Duodenal mucosa (tissue), 2 donors: ENCODE results near the gene ENTREP3.
"Not testable (repeated sequence)": the region's sequence is repeated elsewhere in the genome, so short reads cannot be mapped to it uniquely, and the experiment has no call there.

Experiments
- H3K27ac ChIP-seq: one replicate; pipeline ENCODE4 v1.7.0; 2013; ENCODE audit warnings: low read depth, low read length
- H3K27me3 ChIP-seq, 2 donors: one replicate each; pipeline ENCODE4 v1.7.0; 2013; ENCODE audit warnings: low read length in 2 of 2, control low read depth in 1 of 2; ENCODE audit not compliant: insufficient read depth in 2 of 2, control insufficient read depth in 1 of 2
- H3K36me3 ChIP-seq, 2 donors: one replicate each; pipeline ENCODE4 v1.7.0; 2013; ENCODE audit warnings: low read length in 2 of 2, control low read depth in 1 of 2; ENCODE audit not compliant: insufficient read depth in 2 of 2, control insufficient read depth in 1 of 2
- H3K4me1 ChIP-seq, 2 donors: one replicate each; pipeline ENCODE4 v1.7.0; 2013; ENCODE audit warnings: low read length in 2 of 2, control low read depth in 1 of 2; ENCODE audit not compliant: insufficient read depth in 2 of 2, control insufficient read depth in 1 of 2
- H3K4me3 ChIP-seq, 2 donors: one replicate each; pipeline ENCODE4 v1.7.0; 2013; ENCODE audit warnings: low read length in 2 of 2, low read depth in 1 of 2
- H3K9ac ChIP-seq, 2 donors: one replicate each; pipeline ENCODE4 v1.7.0; 2013; ENCODE audit warnings: low read length in 2 of 2, low read depth in 1 of 2
- H3K9me3 ChIP-seq, 2 donors: one replicate each; pipeline ENCODE4 v1.7.0; 2013; ENCODE audit warnings: low read length in 2 of 2, control low read depth in 1 of 2; ENCODE audit not compliant: control insufficient read depth in 1 of 2

The ENTREP3 gene

GRCh38 chr1:155228096-155228427 is 27.2 kb downstream of the ENTREP3 start:
- peak overlapping the region; percentile 60 for H3K27ac ChIP-seq
- no peaks in the 10 kb centered on the region for H3K9me3 ChIP-seq
- no peaks in the 10 kb centered on the region for H3K36me3 ChIP-seq
- no peaks in the 10 kb centered on the region for H3K27me3 ChIP-seq
- H3K4me3 ChIP-seq: peak overlapping the region; percentile 72 to 83
- H3K9ac ChIP-seq: peak overlapping the region; percentile 56 to 80
- H3K4me1 ChIP-seq: peaks cover 9 to 15% of the 10 kb centered on the region in 2 donors

DNA sequence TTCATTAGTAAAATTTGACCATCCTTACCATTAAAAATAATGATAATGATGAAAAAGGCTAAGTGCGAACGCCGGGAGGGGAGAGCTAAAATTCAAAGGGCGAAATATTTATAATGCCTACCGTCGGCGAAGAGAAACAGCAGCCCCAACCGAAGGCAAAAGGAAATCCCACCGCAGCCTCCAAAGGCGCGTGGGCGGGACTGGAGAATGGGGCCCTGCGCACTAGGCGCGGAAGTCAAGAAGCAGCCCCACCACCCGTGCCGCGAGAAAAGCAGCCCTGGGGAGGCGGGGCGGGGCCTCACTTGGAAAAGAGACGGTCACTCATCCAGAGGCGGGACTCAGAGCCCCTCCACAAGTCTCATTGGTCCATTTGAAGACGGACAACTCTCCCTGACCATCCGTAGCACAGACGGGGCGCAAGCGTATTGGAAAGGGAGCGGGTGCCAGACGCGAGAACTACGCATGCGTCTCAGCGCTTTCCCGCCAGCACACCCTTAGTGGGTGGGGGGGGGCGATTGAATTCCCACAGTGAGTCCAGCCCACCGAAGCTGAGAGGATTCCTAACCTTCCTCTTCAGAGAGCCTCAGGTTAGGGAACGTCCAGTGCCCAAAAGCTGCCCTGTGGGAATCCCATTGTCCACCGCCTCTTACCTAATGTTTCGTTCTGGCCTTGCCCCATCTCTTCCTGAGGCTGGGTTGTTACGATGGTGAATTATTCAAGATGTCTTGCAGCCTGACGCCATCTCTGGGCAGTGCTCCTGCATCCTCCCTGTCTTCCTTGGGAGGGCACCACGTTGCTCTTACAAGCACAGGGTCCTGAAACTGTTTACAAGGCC is 27.8 kb downstream of the ENTREP3 start:
- peak overlapping the region; percentile 73 to 84 for H3K9ac ChIP-seq
- peak overlapping the region; percentile 71 for H3K27ac ChIP-seq
- H3K9me3 ChIP-seq: no peaks in the 10 kb centered on the region
- H3K36me3 ChIP-seq: no peaks in the 10 kb centered on the region
- peak overlapping the region; percentile 75 to 83 for H3K4me3 ChIP-seq
- peaks cover 9 to 15% of the 10 kb centered on the region in 2 donors for H3K4me1 ChIP-seq
- no peaks in the 10 kb centered on the region for H3K27me3 ChIP-seq

GRCh38 chr1:155226910-155227260 is 28.4 kb downstream of the ENTREP3 start:
- no peaks in the 10 kb centered on the region for H3K9me3 ChIP-seq
- peaks cover 9 to 15% of the 10 kb centered on the region in 2 donors for H3K4me1 ChIP-seq
- H3K27me3 ChIP-seq: no peaks in the 10 kb centered on the region
- peak overlapping the region; percentile 71 for H3K27ac ChIP-seq
- peak overlapping the region; percentile 75 to 83 for H3K4me3 ChIP-seq
- H3K9ac ChIP-seq: peak overlapping the region; percentile 73 to 84
- H3K36me3 ChIP-seq: no peaks in the 10 kb centered on the region

DNA sequence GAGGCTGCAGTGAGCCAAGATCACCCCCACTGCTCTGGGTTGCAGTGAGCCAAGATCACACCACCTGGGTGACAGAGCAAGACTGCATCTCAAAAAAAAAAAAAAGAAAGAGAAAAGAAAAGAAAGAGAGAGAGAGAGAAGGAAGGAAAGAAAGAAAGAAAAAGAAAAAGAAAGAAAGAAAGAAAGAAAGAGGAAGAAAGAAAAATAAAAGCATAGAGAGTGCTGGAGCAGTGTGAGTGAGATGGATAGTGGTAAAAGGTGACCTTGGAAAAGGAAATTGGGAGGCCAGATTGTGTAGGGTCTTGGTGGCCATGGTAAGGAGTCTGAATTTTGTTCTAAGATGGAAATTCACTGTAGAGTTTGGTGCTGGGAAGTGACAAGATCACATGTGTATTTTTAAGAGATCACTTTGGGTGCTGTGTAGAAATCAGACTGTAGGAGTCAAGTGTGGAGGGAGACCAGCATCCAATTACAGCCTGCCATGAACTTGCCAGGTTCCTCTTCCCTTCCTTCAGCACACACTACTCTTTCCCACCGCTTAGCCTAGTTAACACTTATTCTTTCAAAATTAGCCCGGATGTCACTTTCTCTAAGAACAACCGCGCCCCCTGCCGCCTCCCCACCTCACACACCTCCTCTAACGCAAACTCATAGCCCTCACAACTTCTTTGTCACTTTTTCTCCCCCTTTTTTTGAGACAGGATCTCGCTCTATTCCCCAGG is 28.9 kb downstream of the ENTREP3 start:
- Histone ChIP-seq H3K4me1 (peaks cover 9 to 15% of the 10 kb centered on the region in 2 donors), H3K36me3 (no peaks in the 10 kb centered on the region), H3K27me3 (no peaks in the 10 kb centered on the region), H3K9me3 (no peaks in the 10 kb centered on the region), H3K9ac (peak overlapping the region; percentile 73 to 84), H3K4me3 (peak overlapping the region; percentile 75 to 83), H3K27ac (no peak overlapping the region)

DNA sequence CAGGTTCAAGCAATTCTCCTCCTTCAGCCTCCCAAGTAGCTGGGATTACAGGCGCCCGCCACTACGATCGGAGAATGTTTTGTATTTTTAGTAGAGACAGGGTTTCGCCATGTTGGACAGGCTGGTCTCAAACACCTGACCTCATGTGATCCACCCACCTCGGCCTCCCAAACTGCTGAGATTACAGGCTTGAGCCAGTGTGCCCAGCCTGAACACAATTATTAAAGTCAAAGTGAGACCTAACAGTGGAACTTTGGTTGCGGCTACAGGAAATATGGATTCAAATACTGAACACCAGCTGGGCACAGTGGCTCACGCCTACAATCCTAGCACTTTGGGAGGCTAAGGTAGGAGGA is 29.9 kb downstream of the ENTREP3 start:
- not testable (repeated sequence) for H3K27ac ChIP-seq, H3K9me3 ChIP-seq, H3K36me3 ChIP-seq, H3K27me3 ChIP-seq, H3K4me3 ChIP-seq, H3K9ac ChIP-seq
- H3K4me1 ChIP-seq: peaks cover 9 to 15% of the 10 kb centered on the region in 2 donors

- H3K27me3 ChIP-seq: no peaks in the 10 kb centered on the region
- no peaks in the 10 kb centered on the region for H3K9me3 ChIP-seq
- H3K27ac ChIP-seq: no peak overlapping the region
- H3K4me1 ChIP-seq: peaks cover 19 to 23% of the 10 kb centered on the region in 2 donors
- no peak overlapping the region for H3K4me3 ChIP-seq
- H3K9ac ChIP-seq: no peak overlapping the region
- no peaks in the 10 kb centered on the region for H3K36me3 ChIP-seq
These were observed 32.2 kb downstream of the ENTREP3 start for GRCh38 chr1:155223047-155223446.

GRCh38 chr1:155220211-155220965 is 34.9 kb downstream of the ENTREP3 start:
- H3K27me3 ChIP-seq, H3K9ac ChIP-seq, H3K9me3 ChIP-seq, H3K27ac ChIP-seq, H3K4me3 ChIP-seq, H3K36me3 ChIP-seq: not testable (repeated sequence)
- peaks cover 10% of the 10 kb centered on the region in 2 donors for H3K4me1 ChIP-seq

DNA sequence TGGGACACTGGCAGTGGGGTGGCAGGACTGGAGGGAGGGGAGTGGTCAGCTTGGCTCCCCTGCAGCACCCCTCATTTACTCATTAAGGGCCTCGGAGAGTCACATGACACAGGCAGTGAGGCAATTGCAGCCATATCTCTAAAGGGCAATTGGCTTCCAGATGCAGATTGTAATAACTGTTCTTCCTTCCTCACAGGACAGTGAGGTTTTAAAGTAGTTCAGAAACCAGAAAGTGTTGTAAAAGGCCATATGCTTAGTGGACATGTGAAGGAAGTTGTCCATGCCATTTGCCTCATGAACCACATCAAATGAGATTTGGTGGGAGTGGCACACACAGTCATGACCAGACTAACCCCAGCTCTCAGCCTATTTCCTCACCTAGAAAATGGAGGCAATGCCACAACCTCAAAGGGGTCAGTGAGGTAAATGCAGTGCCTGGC is 35.7 kb downstream of the ENTREP3 start:
- Histone ChIP-seq H3K4me1 (peaks cover 10% of the 10 kb centered on the region in 2 donors), H3K9me3 (no peaks in the 10 kb centered on the region), H3K9ac (no peak overlapping the region), H3K27me3 (no peaks in the 10 kb centered on the region), H3K4me3 (no peak overlapping the region), H3K36me3 (no peaks in the 10 kb centered on the region), H3K27ac (no peak overlapping the region)

DNA sequence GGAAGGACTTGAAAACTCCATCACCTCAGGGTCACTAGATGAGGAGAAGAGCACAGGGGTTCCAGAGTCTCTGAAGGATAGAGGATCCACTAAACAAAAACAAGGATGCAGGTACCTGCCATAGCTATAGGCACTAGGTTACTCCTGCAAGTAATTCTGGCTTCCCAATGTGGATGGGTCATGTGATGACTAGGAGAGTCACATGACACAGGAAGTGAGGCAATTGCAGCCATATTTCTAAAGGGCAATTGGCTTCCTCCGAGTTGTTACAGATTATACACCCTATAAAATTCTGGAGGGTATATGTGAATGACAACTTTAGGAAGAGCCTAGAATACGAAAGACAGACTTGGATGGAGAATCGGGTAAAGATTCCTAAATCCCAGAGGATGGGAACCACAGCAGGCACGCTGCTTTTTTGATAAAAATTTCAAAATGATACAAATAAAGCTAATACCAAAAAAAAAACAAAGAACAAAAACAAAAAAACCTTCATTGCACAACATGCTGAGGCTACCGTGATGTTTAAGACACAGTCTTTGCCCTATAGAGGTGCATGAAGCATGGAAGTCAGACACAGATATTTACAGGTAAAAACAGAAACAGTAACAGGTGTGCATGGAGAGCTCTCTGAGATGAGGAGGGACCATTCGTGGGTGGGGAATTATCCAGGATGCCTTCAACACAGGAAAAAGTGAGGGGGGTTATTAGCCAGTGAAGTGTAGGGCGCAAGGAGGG is 36.3 kb downstream of the ENTREP3 start:
- peak overlapping the region in 1 of 2 donors; percentile 12 for H3K4me3 ChIP-seq
- H3K9ac ChIP-seq: no peak overlapping the region
- H3K27me3 ChIP-seq: no peaks in the 10 kb centered on the region
- no peaks in the 10 kb centered on the region for H3K9me3 ChIP-seq
- H3K4me1 ChIP-seq: peaks cover 10% of the 10 kb centered on the region in 2 donors
- H3K36me3 ChIP-seq: no peaks in the 10 kb centered on the region
- no peak overlapping the region for H3K27ac ChIP-seq
